K562 (cell line): Measurements from ENCODE around the gene MLLT1.

ENCODE experiments used
- CEBPZ ChIP-seq: fragments of 150-350 bp; IDR thresholded peaks from 2 replicates; pipeline ENCODE4 v1.6.1; 2014; ENCODE audit warnings: low read depth, mild to moderate bottlenecking, low read length, borderline replicate concordance
- ELK1 ChIP-seq: sonication (generic); formaldehyde crosslinking; IDR thresholded peaks from 2 replicates; pipeline ENCODE4 v1.8.1; 2022; ENCODE audit warnings: missing genetic modification reagents
- HDAC2 ChIP-seq: fragments of 450-650 bp; IDR thresholded peaks from 2 replicates; pipeline ENCODE4 v1.6.1; 2016; ENCODE audit warnings: mild to moderate bottlenecking
- MYNN ChIP-seq, 2 experiments: sonication (generic); formaldehyde crosslinking in 1 of 2; IDR thresholded peaks; 2 replicates each; pipeline versions ENCODE4 v1.5.0 to v1.6.1; 2016 to 2020; ENCODE audit warnings: antibody characterized with exemption in 1 of 2, missing genetic modification reagents in 1 of 2
- NR2F6 ChIP-seq: fragments of 450-650 bp; formaldehyde crosslinking; IDR thresholded peaks from 2 replicates; pipeline ENCODE4 v1.4.0; 2020; ENCODE audit warnings: mild to moderate bottlenecking
- POLR2A ChIP-seq: fragments of 450-650 bp; conservative IDR thresholded peaks from 2 replicates; pipeline ENCODE4 v1.6.1; 2016
- RBM17 ChIP-seq: fragments of 200-400 bp; formaldehyde crosslinking; IDR thresholded peaks from 2 replicates; pipeline ENCODE4 v1.6.1; 2017; ENCODE audit warnings: low read depth, mild to moderate bottlenecking, low read length, borderline replicate concordance
- SIN3A ChIP-seq, 2 experiments: fragments of 150-350 bp in 1 of 2; IDR thresholded peaks; 2 replicates each; pipeline ENCODE4 v1.6.1; 2011 to 2016; ENCODE audit warnings: borderline replicate concordance in 2 of 2, low read depth in 2 of 2, low read length in 2 of 2, mild to moderate bottlenecking in 2 of 2, moderate library complexity in 2 of 2; ENCODE audit not compliant: control insufficient read depth in 1 of 2
- SMAD4 ChIP-seq: fragments of 250-450 bp; sonication (Bioruptor Pico); conservative IDR thresholded peaks from 2 replicates; pipeline ENCODE4 v1.8.0; 2021; ENCODE audit warnings: inconsistent platforms, mild to moderate bottlenecking, moderate library complexity
- SMC3 ChIP-seq: conservative IDR thresholded peaks from 2 replicates; pipeline ENCODE4 v1.6.1; 2011; ENCODE audit warnings: low read depth, low read length, improper control_type of control experiment; ENCODE audit not compliant: insufficient read depth
- ZBTB49 ChIP-seq: sonication (generic); formaldehyde crosslinking; IDR thresholded peaks from 2 replicates; pipeline ENCODE4 v1.8.0; 2022; ENCODE audit warnings: missing genetic modification reagents, mild to moderate bottlenecking, borderline replicate concordance

- no peak for TF ChIP-seq CEBPZ
- TF ChIP-seq MYNN (IDR thresholded peaks at IDR 0.05) = no peak
- no peak for TF ChIP-seq MYNN (CRISPR knock-in tag; IDR thresholded peaks at IDR 0.05)
- TF ChIP-seq SIN3A (IDR thresholded peaks at IDR 0.05; ENCODE audit: borderline replicate concordance in 2 of 2, control insufficient read depth in 1 of 2, low read depth in 2 of 2, low read length in 2 of 2) = no peak
- no peak for TF ChIP-seq RBM17
- no peak for TF ChIP-seq ZBTB49 (CRISPR knock-in tag)
- no peak for TF ChIP-seq ELK1 (CRISPR knock-in tag)
- TF ChIP-seq SMC3 = no peak
- TF ChIP-seq SMAD4 = no peak
- no peak for TF ChIP-seq HDAC2
- TF ChIP-seq NR2F6 (CRISPR knock-in tag) = no peak
- TF ChIP-seq POLR2A = no peak
Observed at GRCh38 chr19:6233056-6233826, 46.5 kb downstream of the MLLT1 start.
